K562 (cell line): ENCODE data around the gene PRF1. TPM values are rescaled to one million over a fixed set of nuclear protein-coding genes. Genes with fewer than 3 reads are reported as not detected.

Experiments used
- PPARD ChIP-seq: fragments of 250-450 bp; sonication (Bioruptor Pico); IDR thresholded peaks from 2 replicates; pipeline ENCODE4 v1.8.0; 2022; ENCODE audit warnings: inconsistent platforms, mild to moderate bottlenecking, moderate library complexity
- SAP30 ChIP-seq: fragments of 200-600 bp; sonication (generic); IDR thresholded peaks from 2 replicates; pipeline ENCODE4 v1.6.1; 2012; ENCODE audit warnings: borderline replicate concordance, low read depth, mild to moderate bottlenecking, moderate library complexity, low read length, control low read depth, inconsistent platforms; ENCODE audit not compliant: insufficient read depth, poor library complexity, severe bottlenecking
- polyA plus RNA-seq, 8 experiments: library from polyadenylated mRNA; depleted of rRNA in 4 of 8; stranded (reverse) in 5 of 8; unstranded in 3 of 8; fragments of >200 nt; fragmentation: Nextera tagmentation in 2 of 8; fragmentation: Illumina TruSeq in 1 of 8; extraction: Ambion mirVana in 2 of 8; extraction: Trizol in 1 of 8; gene quantifications; 2 replicates each; pipeline versions ENCODE4 v1.2.1 to v1.2.3, GENCODE V29; 2011 to 2014; ENCODE audit warnings: inconsistent platforms in 1 of 8, missing spikeins in 1 of 8
- total RNA-seq, 7 experiments: library from RNA; depleted of rRNA in 6 of 7; stranded (reverse); fragments of >200 nt in 6 of 7; fragmentation: Illumina TruSeq in 2 of 7; extraction: Trizol in 2 of 7; gene quantifications; 2 replicates each; pipeline versions ENCODE4 v1.2.1 to v1.2.3, GENCODE V29; 2011 to 2021; ENCODE audit warnings: low replicate concordance in 1 of 7
- TF ChIP-seq, protein P1 (sequence below): fragments of 450-650 bp; IDR thresholded peaks from 2 replicates; pipeline ENCODE4 v1.6.1; 2016; ENCODE audit warnings: mild to moderate bottlenecking, moderate library complexity

PRF1 gene
- total and polyA plus RNA-seq, 9 of the 15 experiments (the other 6 are each of a cell fraction or from before 2014, with no cell fraction given): 3.8 to 8.6 (median 6.3) TPM

- TF ChIP-seq, protein P1, sequence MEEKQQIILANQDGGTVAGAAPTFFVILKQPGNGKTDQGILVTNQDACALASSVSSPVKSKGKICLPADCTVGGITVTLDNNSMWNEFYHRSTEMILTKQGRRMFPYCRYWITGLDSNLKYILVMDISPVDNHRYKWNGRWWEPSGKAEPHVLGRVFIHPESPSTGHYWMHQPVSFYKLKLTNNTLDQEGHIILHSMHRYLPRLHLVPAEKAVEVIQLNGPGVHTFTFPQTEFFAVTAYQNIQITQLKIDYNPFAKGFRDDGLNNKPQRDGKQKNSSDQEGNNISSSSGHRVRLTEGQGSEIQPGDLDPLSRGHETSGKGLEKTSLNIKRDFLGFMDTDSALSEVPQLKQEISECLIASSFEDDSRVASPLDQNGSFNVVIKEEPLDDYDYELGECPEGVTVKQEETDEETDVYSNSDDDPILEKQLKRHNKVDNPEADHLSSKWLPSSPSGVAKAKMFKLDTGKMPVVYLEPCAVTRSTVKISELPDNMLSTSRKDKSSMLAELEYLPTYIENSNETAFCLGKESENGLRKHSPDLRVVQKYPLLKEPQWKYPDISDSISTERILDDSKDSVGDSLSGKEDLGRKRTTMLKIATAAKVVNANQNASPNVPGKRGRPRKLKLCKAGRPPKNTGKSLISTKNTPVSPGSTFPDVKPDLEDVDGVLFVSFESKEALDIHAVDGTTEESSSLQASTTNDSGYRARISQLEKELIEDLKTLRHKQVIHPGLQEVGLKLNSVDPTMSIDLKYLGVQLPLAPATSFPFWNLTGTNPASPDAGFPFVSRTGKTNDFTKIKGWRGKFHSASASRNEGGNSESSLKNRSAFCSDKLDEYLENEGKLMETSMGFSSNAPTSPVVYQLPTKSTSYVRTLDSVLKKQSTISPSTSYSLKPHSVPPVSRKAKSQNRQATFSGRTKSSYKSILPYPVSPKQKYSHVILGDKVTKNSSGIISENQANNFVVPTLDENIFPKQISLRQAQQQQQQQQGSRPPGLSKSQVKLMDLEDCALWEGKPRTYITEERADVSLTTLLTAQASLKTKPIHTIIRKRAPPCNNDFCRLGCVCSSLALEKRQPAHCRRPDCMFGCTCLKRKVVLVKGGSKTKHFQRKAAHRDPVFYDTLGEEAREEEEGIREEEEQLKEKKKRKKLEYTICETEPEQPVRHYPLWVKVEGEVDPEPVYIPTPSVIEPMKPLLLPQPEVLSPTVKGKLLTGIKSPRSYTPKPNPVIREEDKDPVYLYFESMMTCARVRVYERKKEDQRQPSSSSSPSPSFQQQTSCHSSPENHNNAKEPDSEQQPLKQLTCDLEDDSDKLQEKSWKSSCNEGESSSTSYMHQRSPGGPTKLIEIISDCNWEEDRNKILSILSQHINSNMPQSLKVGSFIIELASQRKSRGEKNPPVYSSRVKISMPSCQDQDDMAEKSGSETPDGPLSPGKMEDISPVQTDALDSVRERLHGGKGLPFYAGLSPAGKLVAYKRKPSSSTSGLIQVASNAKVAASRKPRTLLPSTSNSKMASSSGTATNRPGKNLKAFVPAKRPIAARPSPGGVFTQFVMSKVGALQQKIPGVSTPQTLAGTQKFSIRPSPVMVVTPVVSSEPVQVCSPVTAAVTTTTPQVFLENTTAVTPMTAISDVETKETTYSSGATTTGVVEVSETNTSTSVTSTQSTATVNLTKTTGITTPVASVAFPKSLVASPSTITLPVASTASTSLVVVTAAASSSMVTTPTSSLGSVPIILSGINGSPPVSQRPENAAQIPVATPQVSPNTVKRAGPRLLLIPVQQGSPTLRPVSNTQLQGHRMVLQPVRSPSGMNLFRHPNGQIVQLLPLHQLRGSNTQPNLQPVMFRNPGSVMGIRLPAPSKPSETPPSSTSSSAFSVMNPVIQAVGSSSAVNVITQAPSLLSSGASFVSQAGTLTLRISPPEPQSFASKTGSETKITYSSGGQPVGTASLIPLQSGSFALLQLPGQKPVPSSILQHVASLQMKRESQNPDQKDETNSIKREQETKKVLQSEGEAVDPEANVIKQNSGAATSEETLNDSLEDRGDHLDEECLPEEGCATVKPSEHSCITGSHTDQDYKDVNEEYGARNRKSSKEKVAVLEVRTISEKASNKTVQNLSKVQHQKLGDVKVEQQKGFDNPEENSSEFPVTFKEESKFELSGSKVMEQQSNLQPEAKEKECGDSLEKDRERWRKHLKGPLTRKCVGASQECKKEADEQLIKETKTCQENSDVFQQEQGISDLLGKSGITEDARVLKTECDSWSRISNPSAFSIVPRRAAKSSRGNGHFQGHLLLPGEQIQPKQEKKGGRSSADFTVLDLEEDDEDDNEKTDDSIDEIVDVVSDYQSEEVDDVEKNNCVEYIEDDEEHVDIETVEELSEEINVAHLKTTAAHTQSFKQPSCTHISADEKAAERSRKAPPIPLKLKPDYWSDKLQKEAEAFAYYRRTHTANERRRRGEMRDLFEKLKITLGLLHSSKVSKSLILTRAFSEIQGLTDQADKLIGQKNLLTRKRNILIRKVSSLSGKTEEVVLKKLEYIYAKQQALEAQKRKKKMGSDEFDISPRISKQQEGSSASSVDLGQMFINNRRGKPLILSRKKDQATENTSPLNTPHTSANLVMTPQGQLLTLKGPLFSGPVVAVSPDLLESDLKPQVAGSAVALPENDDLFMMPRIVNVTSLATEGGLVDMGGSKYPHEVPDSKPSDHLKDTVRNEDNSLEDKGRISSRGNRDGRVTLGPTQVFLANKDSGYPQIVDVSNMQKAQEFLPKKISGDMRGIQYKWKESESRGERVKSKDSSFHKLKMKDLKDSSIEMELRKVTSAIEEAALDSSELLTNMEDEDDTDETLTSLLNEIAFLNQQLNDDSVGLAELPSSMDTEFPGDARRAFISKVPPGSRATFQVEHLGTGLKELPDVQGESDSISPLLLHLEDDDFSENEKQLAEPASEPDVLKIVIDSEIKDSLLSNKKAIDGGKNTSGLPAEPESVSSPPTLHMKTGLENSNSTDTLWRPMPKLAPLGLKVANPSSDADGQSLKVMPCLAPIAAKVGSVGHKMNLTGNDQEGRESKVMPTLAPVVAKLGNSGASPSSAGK: peak; percentile 50; the same call in 1 of the 2 replicates
- TF ChIP-seq SAP30: peak; percentile 75
- TF ChIP-seq PPARD (CRISPR knock-in tag): no peak
Measured at GRCh38 chr10:70558871-70559810, 43.4 kb downstream of the PRF1 start (continued).
